CD14-positive monocyte (primary cell): ENCODE data around the gene LAMA4. TPM values are rescaled to one million over a fixed set of nuclear protein-coding genes. Genes with fewer than 3 reads are reported as not detected.

Experiments used
- DNase-seq, 3 donors: peaks; one replicate each; pipeline ENCODE4 v3.0.0-alpha.2; 2011 to 2022
- H2AFZ ChIP-seq: 2 replicates; pipeline ENCODE4 v1.6.0; 2012; ENCODE audit warnings: mild to moderate bottlenecking, low read depth, low read length, inconsistent platforms; ENCODE audit not compliant: insufficient read depth, poor library complexity, severe bottlenecking
- H3K27ac ChIP-seq, 2 donors: 1 replicate in 1 of 2; 2 replicates in 1 of 2; pipeline ENCODE4 v1.5.1; 2012 to 2013; ENCODE audit warnings: low read length in 2 of 2, control low read depth in 1 of 2, inconsistent platforms in 1 of 2, low read depth in 1 of 2, mild to moderate bottlenecking in 1 of 2
- H3K27me3 ChIP-seq, 2 donors: one replicate each; pipeline versions ENCODE4 v1.6.0 to v1.6.1; 2011 to 2013; ENCODE audit warnings: low read length in 2 of 2; ENCODE audit not compliant: control insufficient read depth in 2 of 2, insufficient read depth in 2 of 2
- H3K36me3 ChIP-seq, 2 donors: replicated peaks in 1 of 2; 1 replicate in 1 of 2; 2 replicates in 1 of 2; pipeline versions ENCODE4 v1.5.1 to v1.6.1; 2012 to 2013; ENCODE audit warnings: low read length in 2 of 2, control low read depth in 1 of 2, inconsistent platforms in 1 of 2, mild to moderate bottlenecking in 1 of 2; ENCODE audit not compliant: insufficient read depth in 2 of 2, control insufficient read depth in 1 of 2
- H3K4me1 ChIP-seq, 2 donors: 1 replicate in 1 of 2; 2 replicates in 1 of 2; pipeline versions ENCODE4 v1.5.1 to v1.6.1; 2012 to 2013; ENCODE audit warnings: low read length in 2 of 2, control low read depth in 1 of 2, inconsistent platforms in 1 of 2, mild to moderate bottlenecking in 1 of 2, moderate library complexity in 1 of 2; ENCODE audit not compliant: insufficient read depth in 2 of 2, control insufficient read depth in 1 of 2
- H3K4me2 ChIP-seq: replicated peaks from 2 replicates; pipeline ENCODE3; 2012; ENCODE audit warnings: low read length, moderate library complexity, mild to moderate bottlenecking; ENCODE audit not compliant: poor library complexity, severe bottlenecking; ENCODE audit errors: extremely low read depth
- H3K4me3 ChIP-seq, 3 experiments: fragments of 200-600 bp in 1 of 3; sonication (generic) in 1 of 3; replicated peaks in 1 of 3; 1 replicate in 2 of 3; 2 replicates in 1 of 3; pipeline ENCODE4 v1.5.1; 2011 to 2013; ENCODE audit warnings: low read length in 3 of 3, mild to moderate bottlenecking in 3 of 3, control low read depth in 2 of 3, low read depth in 2 of 3, inconsistent platforms in 1 of 3, moderate library complexity in 1 of 3
- H3K79me2 ChIP-seq: 2 replicates; pipeline ENCODE4 v1.6.0; 2012; ENCODE audit warnings: mild to moderate bottlenecking, control low read depth, inconsistent platforms, low read length, moderate library complexity; ENCODE audit not compliant: insufficient read depth
- H3K9ac ChIP-seq: 2 replicates; pipeline ENCODE4 v1.6.0; 2017; ENCODE audit warnings: low read length, mild to moderate bottlenecking; ENCODE audit not compliant: insufficient read depth, poor library complexity, severe bottlenecking
- H3K9me3 ChIP-seq, 2 donors: replicated peaks in 1 of 2; 1 replicate in 1 of 2; 2 replicates in 1 of 2; pipeline versions ENCODE4 v1.5.1 to v1.6.1; 2012 to 2013; ENCODE audit warnings: low read length in 2 of 2, control low read depth in 1 of 2; ENCODE audit not compliant: control insufficient read depth in 1 of 2, insufficient read depth in 1 of 2
- H4K20me1 ChIP-seq: 2 replicates; pipeline ENCODE4 v1.6.0; 2012; ENCODE audit warnings: mild to moderate bottlenecking, low read length, control low read depth, moderate library complexity; ENCODE audit not compliant: insufficient read depth
- H3K27ac Mint-ChIP-seq, 7 donors: one replicate each; pipeline ENCODE4 v1.8.0; 2020; ENCODE audit warnings: mild to moderate bottlenecking in 7 of 7, mixed read lengths in 7 of 7, moderate library complexity in 6 of 7, inconsistent platforms in 2 of 7
- H3K27me3 Mint-ChIP-seq, 3 donors: one replicate each; pipeline ENCODE4 v1.8.0; 2021 to 2022; ENCODE audit warnings: low read depth in 3 of 3, mild to moderate bottlenecking in 3 of 3, mixed read lengths in 3 of 3, moderate library complexity in 3 of 3, inconsistent platforms in 1 of 3
- H3K36me3 Mint-ChIP-seq, 2 donors: one replicate each; pipeline ENCODE4 v1.8.0; 2020; ENCODE audit warnings: mixed read lengths in 2 of 2, inconsistent platforms in 1 of 2, mild to moderate bottlenecking in 1 of 2
- H3K4me1 Mint-ChIP-seq: one replicate; pipeline ENCODE4 v1.8.0; 2020; ENCODE audit warnings: mild to moderate bottlenecking, mixed read lengths
- H3K4me3 Mint-ChIP-seq, 2 donors: one replicate each; pipeline ENCODE4 v1.8.0; 2020; ENCODE audit warnings: mild to moderate bottlenecking in 2 of 2, mixed read lengths in 2 of 2, moderate library complexity in 1 of 2
- H3K9me3 Mint-ChIP-seq, 7 donors: one replicate each; pipeline ENCODE4 v1.8.0; 2020 to 2022; ENCODE audit warnings: mixed read lengths in 7 of 7, mild to moderate bottlenecking in 6 of 7, moderate library complexity in 6 of 7, inconsistent platforms in 2 of 7
- WGBS: methylation state at CpG from one replicate; pipeline ENCODE4 v1.1.5; 2013; ENCODE audit warnings: missing lambda C conversion rate; ENCODE audit not compliant: insufficient coverage; 5-methylcytosine and 5-hydroxymethylcytosine counted together
- intact Hi-C, 2 donors: fragments of 100-400 bp; cut with micrococcal nuclease; formaldehyde crosslinking; loops; one replicate each; pipeline versions ENCODE4 v1.15.0 to v1.15.1; 2023
- polyA plus RNA-seq, 3 donors: library from polyadenylated mRNA; depleted of rRNA in 1 of 3; unstranded in 2 of 3; stranded (reverse) in 1 of 3; fragments of 300-500 nt in 2 of 3; fragments of >200 nt in 1 of 3; fragmentation: Illumina TruSeq in 2 of 3; gene quantifications; 1 replicate in 2 of 3; 2 replicates in 1 of 3; pipeline ENCODE4 v1.2.3, GENCODE V29; 2012 to 2021
- TF ChIP-seq, protein P1 (sequence below): fragments of 200-600 bp; IDR thresholded peaks from one replicate; pipeline ENCODE4 v1.8.0; 2022; ENCODE audit warnings: antibody characterized with exemption, mild to moderate bottlenecking

LAMA4 gene
- polyA plus RNA-seq, 3 donors: not detected

DNA sequence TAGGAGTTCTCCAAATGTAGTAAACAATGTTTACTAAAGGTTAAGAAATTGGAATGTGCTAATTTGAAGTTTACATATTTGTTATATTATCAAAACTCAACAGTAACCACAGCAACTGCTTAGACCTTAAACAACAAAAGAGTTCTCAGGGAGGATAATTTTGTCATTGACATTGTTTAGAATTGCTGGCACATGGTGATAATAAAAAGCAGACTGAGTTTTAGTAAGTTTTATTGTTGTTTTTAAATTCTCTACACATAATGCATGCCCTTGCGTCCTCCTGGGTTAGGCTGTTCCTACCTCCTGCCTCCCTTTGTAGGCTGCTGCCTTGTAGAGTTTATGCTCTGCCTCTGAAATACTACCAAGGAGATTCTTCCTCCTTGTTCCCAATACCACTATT lies 28.7 kb downstream of the LAMA4 start:
- Mint-ChIP-seq H3K27me3 (peaks cover 0 to 7% (median 2%) of the 10 kb centered on the region in 3 donors), H3K9me3 (peaks cover 0 to 3% (median 0%) of the 10 kb centered on the region in 7 donors), H3K4me1 (no peaks in the 10 kb centered on the region), H3K4me3 (no peak overlapping the region), H3K27ac (no peak overlapping the region), H3K36me3 (no peaks in the 10 kb centered on the region)
- no peak overlapping the region for H2AFZ ChIP-seq
- no peak overlapping the region for H3K9ac ChIP-seq
- no peaks in the 10 kb centered on the region for H3K27me3 ChIP-seq
- H3K4me1 ChIP-seq: no peaks in the 10 kb centered on the region
- TF ChIP-seq, protein P1, sequence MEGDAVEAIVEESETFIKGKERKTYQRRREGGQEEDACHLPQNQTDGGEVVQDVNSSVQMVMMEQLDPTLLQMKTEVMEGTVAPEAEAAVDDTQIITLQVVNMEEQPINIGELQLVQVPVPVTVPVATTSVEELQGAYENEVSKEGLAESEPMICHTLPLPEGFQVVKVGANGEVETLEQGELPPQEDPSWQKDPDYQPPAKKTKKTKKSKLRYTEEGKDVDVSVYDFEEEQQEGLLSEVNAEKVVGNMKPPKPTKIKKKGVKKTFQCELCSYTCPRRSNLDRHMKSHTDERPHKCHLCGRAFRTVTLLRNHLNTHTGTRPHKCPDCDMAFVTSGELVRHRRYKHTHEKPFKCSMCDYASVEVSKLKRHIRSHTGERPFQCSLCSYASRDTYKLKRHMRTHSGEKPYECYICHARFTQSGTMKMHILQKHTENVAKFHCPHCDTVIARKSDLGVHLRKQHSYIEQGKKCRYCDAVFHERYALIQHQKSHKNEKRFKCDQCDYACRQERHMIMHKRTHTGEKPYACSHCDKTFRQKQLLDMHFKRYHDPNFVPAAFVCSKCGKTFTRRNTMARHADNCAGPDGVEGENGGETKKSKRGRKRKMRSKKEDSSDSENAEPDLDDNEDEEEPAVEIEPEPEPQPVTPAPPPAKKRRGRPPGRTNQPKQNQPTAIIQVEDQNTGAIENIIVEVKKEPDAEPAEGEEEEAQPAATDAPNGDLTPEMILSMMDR: no peak
- no peaks in the 10 kb centered on the region for H3K79me2 ChIP-seq
- H3K36me3 ChIP-seq: no peaks in the 10 kb centered on the region
- intact Hi-C loops: no loop called here
- DNase-seq: no peak
- H3K27ac ChIP-seq: no peak overlapping the region
- no peak overlapping the region for H3K4me3 ChIP-seq
- WGBS: no CpG with 5 or more reads among the region's 1 CpG
- no peak overlapping the region for H3K4me2 ChIP-seq
- peaks cover 0 to 3% of the 10 kb centered on the region in 2 donors for H3K9me3 ChIP-seq
- no peaks in the 10 kb centered on the region for H4K20me1 ChIP-seq

DNA sequence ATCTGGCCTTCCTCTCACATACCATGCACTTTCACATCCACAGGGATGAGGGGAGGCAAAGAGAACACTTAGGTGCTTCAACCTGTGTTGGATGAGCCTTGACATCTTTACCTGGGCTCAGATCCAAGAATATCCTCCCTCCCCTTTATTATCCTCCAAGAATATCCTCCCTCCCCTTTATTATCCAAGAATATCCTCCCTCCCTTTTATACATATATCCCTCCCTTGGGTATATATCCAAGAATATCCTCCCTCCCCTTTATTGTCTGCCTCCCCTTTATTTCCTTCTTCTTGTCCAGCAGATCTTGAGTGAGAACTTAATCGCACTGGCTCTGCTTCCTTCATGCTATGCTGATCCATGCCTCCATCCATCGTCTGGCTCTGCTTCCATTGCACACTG lies 30.3 kb downstream of the LAMA4 start:
- no peak for DNase-seq
- 100% methylated on average over 1 of the region's 2 CpGs for WGBS
- Histone ChIP-seq H3K4me1 (no peaks in the 10 kb centered on the region), H2AFZ (no peak overlapping the region), H3K79me2 (no peaks in the 10 kb centered on the region), H3K9ac (no peak overlapping the region), H3K9me3 (peaks cover 0 to 3% of the 10 kb centered on the region in 2 donors), H3K27ac (no peak overlapping the region), H3K4me2 (no peak overlapping the region), H4K20me1 (no peaks in the 10 kb centered on the region), H3K27me3 (no peaks in the 10 kb centered on the region), H3K4me3 (no peak overlapping the region), H3K36me3 (no peaks in the 10 kb centered on the region)
- H3K36me3 Mint-ChIP-seq: no peaks in the 10 kb centered on the region
- H3K4me1 Mint-ChIP-seq: no peaks in the 10 kb centered on the region
- H3K27ac Mint-ChIP-seq: peak overlapping the region in 1 of 7 donors; percentile 54
- no peak overlapping the region for H3K4me3 Mint-ChIP-seq
- TF ChIP-seq, protein P1: no peak
- H3K27me3 Mint-ChIP-seq: peaks cover 0 to 7% (median 2%) of the 10 kb centered on the region in 3 donors
- peaks cover 0 to 3% (median 0%) of the 10 kb centered on the region in 7 donors for H3K9me3 Mint-ChIP-seq
- intact Hi-C loops: no loop called here
